EL (cell line): ENCODE measurements around the gene SFXN4.
A peak's percentile ranks its signal among the peaks of the same experiment; 100 is the strongest.
"Not testable (repeated sequence)": the region's sequence is repeated elsewhere in the genome, so short reads cannot be mapped to it uniquely, and the experiment has no call there.

Experiments used
- DNase-seq: peaks from one replicate; pipeline ENCODE4 v3.0.0-alpha.2; 2016

SFXN4 gene

GRCh38 chr10:119138346-119139306 is 26.9 kb downstream of the SFXN4 start:
- DNase-seq, result no peak

GRCh38 chr10:119137878-119138277 is 27.6 kb downstream of the SFXN4 start:
- not testable (repeated sequence) for DNase-seq

GRCh38 chr10:119136084-119136483 is 29.4 kb downstream of the SFXN4 start:
- DNase-seq, result no peak

DNA sequence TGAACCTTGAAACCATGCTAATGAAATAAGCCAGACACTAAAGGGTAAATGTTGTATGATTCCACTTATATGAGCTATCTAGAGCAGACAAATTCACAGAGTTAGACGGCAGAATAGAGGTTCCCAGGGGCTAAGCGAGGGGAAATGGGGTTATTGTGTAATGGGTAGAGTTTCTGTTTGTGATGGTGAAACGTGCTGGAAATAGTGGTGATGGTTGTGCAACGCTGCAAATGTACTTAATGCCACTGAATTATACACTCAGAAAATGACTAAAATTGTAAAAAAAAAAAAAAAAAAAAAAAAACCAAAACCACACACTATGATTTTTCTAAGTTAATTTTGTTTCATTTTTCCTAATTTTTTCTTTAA is 30.0 kb downstream of the SFXN4 start:
- DNase-seq, result no peak

DNA sequence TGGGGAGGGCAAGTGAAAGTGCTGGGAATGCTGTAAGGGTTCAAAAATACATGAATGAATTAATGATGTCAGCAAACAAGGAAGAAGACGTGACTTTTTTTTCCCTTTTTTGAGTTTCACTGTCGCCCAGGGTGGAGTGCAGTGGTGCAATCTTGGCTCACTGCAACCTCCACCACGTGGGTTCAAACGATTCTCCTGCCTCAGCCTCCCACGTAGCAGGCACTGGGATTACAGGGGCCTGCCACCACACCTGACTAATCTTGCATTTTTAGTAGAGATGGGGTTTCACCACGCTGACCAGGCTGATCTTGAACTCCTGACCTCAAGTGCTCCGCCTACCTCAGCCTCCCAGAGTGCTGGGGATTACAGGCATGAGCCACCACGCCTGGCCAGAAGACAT is 31.6 kb downstream of the SFXN4 start:
- no peak for DNase-seq

- no peak for DNase-seq
Observed at GRCh38 chr10:119132521-119133345, 32.8 kb downstream of the SFXN4 start.

DNA sequence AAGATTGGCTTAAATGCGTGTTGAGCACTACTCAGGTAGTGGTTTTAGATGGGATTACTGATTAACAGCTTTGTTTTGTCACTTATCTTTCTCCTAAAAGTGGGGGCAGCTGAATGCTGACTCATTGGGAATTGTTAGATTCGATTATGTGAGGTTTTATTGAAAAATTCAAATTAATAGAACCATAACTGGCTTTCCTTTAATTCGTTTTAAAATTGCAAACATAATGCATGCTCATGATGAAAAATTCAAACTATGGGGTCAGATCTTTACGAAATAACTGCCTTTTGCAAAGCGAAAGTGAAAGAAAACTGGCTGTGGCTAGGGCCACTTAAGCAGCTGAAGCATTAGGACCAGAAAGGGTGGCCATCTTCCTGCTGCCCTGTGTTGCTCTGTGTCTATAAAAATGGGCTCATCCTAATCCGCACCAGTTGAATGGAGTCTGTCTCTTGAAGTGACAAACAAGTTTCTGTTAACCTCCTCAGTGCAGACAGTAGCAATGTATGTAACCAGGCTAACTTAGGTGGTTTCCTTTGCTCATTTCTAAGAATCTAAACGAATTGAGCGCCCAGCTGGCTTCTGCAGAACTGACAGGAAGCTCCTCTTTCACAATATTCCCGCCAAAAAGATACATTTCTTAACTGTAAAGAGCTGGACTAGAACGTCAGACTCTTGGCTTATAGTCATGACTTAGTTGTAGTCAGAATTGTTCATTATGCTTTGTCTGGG is 33.8 kb downstream of the SFXN4 start:
- peak; percentile 31 for DNase-seq

- no peak for DNase-seq
Observed at GRCh38 chr10:119129721-119130120, 35.8 kb downstream of the SFXN4 start.

- DNase-seq, result no peak
Observed at GRCh38 chr10:119125942-119126341, 39.6 kb downstream of the SFXN4 start.

DNA sequence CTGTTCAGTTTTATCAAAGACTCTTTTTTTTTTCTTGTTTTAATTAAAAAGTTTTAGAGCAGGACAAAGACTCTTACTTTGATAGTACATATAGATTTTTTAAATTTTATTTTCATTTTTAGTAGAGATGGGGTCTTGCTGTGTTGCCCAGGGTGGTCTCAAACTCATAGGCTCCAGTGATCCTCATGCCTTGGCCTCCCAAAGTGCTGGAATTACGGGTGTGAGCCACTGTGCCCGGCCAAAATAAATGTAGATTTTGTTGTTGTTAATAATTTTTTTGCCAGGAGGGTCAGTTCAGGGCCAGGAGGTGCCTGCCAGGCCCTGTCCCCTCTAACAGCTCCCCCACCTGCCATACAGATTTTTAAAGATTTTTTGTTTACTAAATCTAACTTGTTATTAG is 44.6 kb downstream of the SFXN4 start:
- no peak for DNase-seq

GRCh38 chr10:119120413-119120867 is 45.1 kb downstream of the SFXN4 start:
- peak; percentile 29 for DNase-seq

DNA sequence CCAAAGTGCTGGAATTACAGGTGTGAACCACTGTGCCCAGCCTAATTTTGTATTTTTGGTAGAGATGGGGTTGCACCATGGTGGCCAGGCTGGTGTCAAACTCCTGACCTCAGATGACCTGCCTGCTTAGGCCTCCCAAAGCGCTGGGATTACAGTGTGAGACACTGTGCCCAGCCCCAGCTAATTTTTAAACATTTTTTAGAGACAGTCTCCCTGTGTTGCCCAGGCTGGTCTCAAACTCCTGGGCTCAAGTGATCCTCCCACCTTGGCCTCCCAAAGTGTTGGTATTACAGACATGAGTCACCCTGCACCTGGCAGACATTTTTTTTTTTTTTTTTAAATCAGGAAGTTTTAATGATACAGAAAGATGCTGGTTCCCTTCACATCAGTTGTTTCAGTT is 46.1 kb downstream of the SFXN4 start:
- no peak for DNase-seq

- no peak for DNase-seq
Observed at GRCh38 chr10:119118231-119118630, 47.3 kb downstream of the SFXN4 start.

- no peak for DNase-seq
Observed at GRCh38 chr10:119116326-119116951, 49.1 kb downstream of the SFXN4 start.

GRCh38 chr10:119115926-119116325 is 49.6 kb downstream of the SFXN4 start:
- peak; percentile 46 for DNase-seq

DNA sequence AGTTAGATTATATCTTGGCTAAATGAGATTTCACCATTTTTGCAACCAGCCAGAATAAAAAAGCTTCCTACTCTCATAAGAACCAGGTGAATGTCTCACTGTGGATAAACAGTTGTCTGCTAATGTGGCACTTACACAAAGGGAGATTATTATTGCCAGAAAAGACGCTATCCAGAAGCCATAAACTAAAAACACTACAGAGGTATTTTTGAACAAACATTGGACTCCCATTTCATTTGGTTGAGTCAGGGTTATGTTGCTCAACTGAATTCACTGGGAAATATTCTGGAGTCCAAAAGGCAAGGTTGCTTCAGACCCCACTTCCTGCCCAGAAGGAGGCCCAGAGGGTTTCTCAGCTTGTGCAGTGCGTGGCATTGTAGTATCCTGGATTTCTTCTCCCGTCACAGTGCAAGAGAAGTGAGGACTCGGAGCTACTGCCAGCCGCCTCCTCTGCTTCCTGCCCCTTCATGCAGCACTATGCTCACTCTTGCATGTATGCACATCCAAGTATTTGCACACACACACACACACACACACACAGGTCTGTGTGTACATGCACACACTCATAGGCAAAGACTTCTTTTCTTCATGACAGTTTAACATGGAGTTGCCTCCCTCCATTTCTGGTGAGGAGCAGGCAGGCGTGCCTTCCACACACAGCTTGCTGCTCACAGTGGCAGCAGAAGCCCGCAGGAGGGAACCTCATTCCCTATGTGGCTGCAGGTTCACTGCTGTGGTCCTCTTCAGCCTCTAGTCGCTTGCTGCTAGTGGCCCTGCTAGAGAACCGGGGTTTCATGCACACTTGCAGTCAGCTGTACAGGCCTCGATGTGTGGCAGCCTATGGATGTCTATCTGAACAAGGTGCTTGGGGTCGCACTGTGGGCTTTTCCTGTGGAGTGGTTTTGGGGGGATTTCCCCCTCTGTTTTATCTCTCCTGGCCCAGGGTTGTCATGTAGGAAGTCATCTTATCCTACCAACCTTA is 51.5 kb downstream of the SFXN4 start:
- DNase-seq, result peak; percentile 94

- DNase-seq, result peak; percentile 70
Observed at GRCh38 chr10:119112056-119112455, 53.5 kb downstream of the SFXN4 start.

- not testable (repeated sequence) for DNase-seq
Observed at GRCh38 chr10:119107771-119108170, 57.7 kb downstream of the SFXN4 start.

- not testable (repeated sequence) for DNase-seq
Observed at GRCh38 chr10:119107106-119107505, 58.4 kb downstream of the SFXN4 start.

DNA sequence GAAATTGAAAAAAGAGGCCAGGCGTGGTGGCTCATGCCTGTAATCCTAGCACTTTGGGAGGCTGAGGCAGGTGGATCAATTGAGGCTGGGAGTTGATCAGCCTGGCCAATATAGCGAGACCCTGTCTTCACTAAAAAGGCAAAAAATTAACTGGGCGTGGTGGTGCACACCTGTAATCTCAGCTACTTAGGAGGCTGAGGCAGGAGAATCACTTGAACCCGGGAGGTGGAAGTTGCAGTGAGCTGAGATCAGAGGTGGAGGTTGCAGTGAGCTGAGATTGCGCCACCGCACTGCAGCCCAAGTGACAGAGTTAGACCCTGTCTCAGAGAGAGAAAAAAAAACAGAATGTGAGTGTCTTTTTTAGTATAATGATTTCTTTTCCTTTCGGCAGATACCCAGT is 59.6 kb downstream of the SFXN4 start:
- DNase-seq, result not testable (repeated sequence)

- DNase-seq, result no peak
Observed at GRCh38 chr10:119105155-119105554, 60.4 kb downstream of the SFXN4 start.
